Measurements from ENCODE around the gene PRODH2. TPM values are rescaled to one million over a fixed set of nuclear protein-coding genes. Genes with fewer than 3 reads are reported as not detected.
"Not testable (repeated sequence)": the region's sequence is repeated elsewhere in the genome, so short reads cannot be mapped to it uniquely, and the experiment has no call there.

PRODH2 gene
- total RNA-seq, 1 donor from 2014 or later: not detected

GRCh38 chr19:35775046-35775297 lies 37.7 kb downstream of the PRODH2 start:
- Mint-ChIP-seq H3K9me3 (no peaks in the 10 kb centered on the region), H3K27me3 (ENCODE audit: low read depth) (peaks cover 9% of the 10 kb centered on the region), H3K27ac (ENCODE audit: unreplicated experiment) (no peak overlapping the region), H3K4me3 (peak overlapping the region; percentile 91), H3K36me3 (ENCODE audit: low read depth) (peaks cover 2% of the 10 kb centered on the region), H3K4me1 (peaks cover 34% of the 10 kb centered on the region)
- TF ChIP-seq, protein P1, sequence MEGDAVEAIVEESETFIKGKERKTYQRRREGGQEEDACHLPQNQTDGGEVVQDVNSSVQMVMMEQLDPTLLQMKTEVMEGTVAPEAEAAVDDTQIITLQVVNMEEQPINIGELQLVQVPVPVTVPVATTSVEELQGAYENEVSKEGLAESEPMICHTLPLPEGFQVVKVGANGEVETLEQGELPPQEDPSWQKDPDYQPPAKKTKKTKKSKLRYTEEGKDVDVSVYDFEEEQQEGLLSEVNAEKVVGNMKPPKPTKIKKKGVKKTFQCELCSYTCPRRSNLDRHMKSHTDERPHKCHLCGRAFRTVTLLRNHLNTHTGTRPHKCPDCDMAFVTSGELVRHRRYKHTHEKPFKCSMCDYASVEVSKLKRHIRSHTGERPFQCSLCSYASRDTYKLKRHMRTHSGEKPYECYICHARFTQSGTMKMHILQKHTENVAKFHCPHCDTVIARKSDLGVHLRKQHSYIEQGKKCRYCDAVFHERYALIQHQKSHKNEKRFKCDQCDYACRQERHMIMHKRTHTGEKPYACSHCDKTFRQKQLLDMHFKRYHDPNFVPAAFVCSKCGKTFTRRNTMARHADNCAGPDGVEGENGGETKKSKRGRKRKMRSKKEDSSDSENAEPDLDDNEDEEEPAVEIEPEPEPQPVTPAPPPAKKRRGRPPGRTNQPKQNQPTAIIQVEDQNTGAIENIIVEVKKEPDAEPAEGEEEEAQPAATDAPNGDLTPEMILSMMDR (conservative IDR thresholded peaks at IDR 0.05): no peak
- no peak for DNase-seq (ENCODE audit: low read depth, low spot score)

DNA sequence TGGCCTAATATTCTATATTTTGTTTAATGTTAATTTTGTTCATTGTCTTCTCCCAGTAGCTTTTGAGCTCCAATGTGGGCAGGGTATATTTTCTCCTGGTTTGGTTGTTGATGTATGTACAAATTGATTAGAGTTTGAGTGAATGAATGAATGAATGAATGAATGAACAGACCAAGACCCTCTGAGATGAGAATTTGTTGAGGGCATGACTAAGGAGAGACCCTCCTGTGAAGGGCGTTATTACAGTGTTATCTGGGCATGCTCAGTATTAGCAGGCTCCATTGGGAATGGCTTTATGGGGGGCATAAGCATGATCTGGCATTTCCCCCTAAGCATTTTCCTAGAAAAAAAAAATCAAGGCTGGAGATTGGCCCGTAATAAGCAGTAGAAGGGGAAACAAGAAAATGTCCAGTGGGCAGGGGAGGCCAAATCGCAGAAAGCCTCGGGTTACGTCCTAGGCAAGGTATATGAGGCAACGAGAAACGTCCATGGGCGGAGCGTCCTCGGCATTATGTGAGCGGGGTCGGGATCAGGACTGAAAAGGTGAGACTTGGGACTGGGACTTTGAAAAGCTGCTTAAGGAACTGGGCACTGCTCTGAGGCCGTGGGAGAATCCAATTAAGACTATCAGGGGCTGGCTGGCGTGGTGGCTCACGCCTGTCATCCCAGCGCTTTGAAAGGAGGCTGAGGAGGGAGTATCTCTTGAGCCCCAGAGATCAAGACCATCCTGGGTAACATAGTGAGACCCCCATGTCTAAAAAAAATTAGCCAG lies 38.2 kb downstream of the PRODH2 start:
- peaks cover 2% of the 10 kb centered on the region for H3K36me3 Mint-ChIP-seq (ENCODE audit: low read depth)
- no peak overlapping the region for H3K27ac Mint-ChIP-seq (ENCODE audit: unreplicated experiment)
- H3K4me3 Mint-ChIP-seq: peak overlapping the region; percentile 91
- peaks cover 9% of the 10 kb centered on the region for H3K27me3 Mint-ChIP-seq (ENCODE audit: low read depth)
- TF ChIP-seq, protein P1 (conservative IDR thresholded peaks at IDR 0.05): no peak
- H3K9me3 Mint-ChIP-seq: no peaks in the 10 kb centered on the region
- H3K4me1 Mint-ChIP-seq: peaks cover 34% of the 10 kb centered on the region
- DNase-seq (ENCODE audit: low read depth, low spot score): no peak

DNA sequence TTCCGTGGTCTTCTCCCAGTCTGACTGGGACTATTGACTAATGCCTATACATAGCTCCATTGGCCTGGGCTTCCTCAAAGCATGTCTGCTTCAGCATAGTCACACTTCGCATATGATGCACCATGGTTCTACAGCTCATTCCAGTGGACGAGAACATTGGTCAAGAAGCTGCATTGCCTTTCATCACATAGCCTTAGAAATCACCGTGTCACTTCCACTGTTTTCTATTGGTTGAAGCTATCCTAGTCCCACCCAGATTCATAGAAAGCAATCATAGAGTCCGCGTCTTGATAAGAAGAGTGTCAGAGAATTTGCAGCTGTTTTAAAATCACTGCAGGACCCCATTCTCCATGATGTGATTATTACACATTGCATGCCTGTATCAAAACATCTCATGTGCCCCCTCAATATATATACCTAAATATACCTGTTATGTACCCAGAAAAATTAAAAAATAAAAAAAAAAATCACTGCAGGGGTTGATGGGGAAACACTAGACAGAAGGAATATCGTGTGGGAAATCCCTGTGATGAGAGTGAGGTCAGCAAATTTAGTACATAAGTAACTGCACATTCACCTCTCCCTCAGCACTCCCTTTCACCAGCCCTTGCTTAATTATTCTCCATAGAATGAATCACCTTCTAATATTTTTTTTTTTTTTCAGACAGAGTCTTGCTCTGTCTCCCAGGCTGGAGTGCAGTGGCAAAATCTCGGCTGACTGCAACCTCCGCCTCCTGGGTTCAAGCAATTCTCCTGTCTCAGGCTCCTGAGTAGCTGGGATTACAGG lies 39.4 kb downstream of the PRODH2 start:
- TF ChIP-seq, protein P1 (conservative IDR thresholded peaks at IDR 0.05): no peak
- peaks cover 6% of the 10 kb centered on the region for H3K36me3 Mint-ChIP-seq (ENCODE audit: low read depth)
- peaks cover 9% of the 10 kb centered on the region for H3K27me3 Mint-ChIP-seq (ENCODE audit: low read depth)
- H3K27ac Mint-ChIP-seq (ENCODE audit: unreplicated experiment): no peak overlapping the region
- peaks cover 39% of the 10 kb centered on the region for H3K4me1 Mint-ChIP-seq
- peak overlapping the region; percentile 71 for H3K4me3 Mint-ChIP-seq
- DNase-seq (ENCODE audit: low read depth, low spot score): no peak
- H3K9me3 Mint-ChIP-seq: no peaks in the 10 kb centered on the region

DNA sequence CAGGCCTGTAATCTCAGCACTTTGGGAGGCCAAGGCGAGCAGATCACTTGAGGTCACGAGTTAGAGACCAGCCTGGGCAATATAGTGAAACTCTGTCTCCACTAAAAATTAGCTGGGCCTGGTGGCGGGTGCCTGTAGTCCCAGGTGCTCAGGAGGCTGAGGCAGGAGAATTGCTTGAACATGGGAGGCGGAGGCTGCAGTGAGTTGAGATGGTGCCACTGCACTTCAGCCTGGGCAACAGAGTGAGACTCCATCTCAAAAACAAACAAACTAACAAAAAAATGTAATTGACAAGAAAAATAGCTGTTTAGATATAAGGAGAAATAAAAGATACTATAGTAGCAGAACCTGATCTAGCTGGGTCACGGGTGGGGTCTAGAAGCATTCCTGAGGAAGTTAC lies 40.3 kb downstream of the PRODH2 start:
- not testable (repeated sequence) for DNase-seq (ENCODE audit: low read depth, low spot score); H3K4me3 Mint-ChIP-seq; H3K9me3 Mint-ChIP-seq; H3K27ac Mint-ChIP-seq (ENCODE audit: unreplicated experiment); H3K36me3 Mint-ChIP-seq (ENCODE audit: low read depth); H3K27me3 Mint-ChIP-seq (ENCODE audit: low read depth)
- H3K4me1 Mint-ChIP-seq: peaks cover 32% of the 10 kb centered on the region

GRCh38 chr19:35768082-35768421 lies 44.6 kb downstream of the PRODH2 start:
- no peak overlapping the region for H3K4me3 Mint-ChIP-seq
- DNase-seq (ENCODE audit: low read depth, low spot score): no peak

More at GRCh38 chr19:35768082-35768421, 44.6 kb downstream of the PRODH2 start:
- Mint-ChIP-seq H3K36me3 (ENCODE audit: low read depth) (peaks cover 6% of the 10 kb centered on the region), H3K27me3 (ENCODE audit: low read depth) (no peaks in the 10 kb centered on the region), H3K9me3 (no peaks in the 10 kb centered on the region), H3K27ac (ENCODE audit: unreplicated experiment) (no peak overlapping the region), H3K4me1 (peaks cover 5% of the 10 kb centered on the region)
- TF ChIP-seq, protein P1 (conservative IDR thresholded peaks at IDR 0.05): no peak

All from neural crest cell (in vitro differentiated cells).